Osteocyte (in vitro differentiated cells): ENCODE results near the gene TTLL4. TPM values are rescaled to one million over a fixed set of nuclear protein-coding genes. Genes with fewer than 3 reads are reported as not detected.
A peak's percentile ranks its signal among the peaks of the same experiment; 100 is the strongest.
"Not testable (repeated sequence)": the region's sequence is repeated elsewhere in the genome, so short reads cannot be mapped to it uniquely, and the experiment has no call there.

Experiments
- DNase-seq: peaks from one replicate; pipeline ENCODE4 v3.0.0; 2021; ENCODE audit warnings: mixed read lengths; ENCODE audit not compliant: unreplicated experiment; ENCODE audit errors: extremely low spot score
- H3K27ac Mint-ChIP-seq: one replicate; pipeline ENCODE4 v1.8.0; 2021; ENCODE audit warnings: mild to moderate bottlenecking, mixed read lengths; ENCODE audit not compliant: unreplicated experiment
- H3K27me3 Mint-ChIP-seq: one replicate; pipeline ENCODE4 v1.8.0; 2021; ENCODE audit warnings: mixed read lengths; ENCODE audit not compliant: unreplicated experiment
- H3K36me3 Mint-ChIP-seq: one replicate; pipeline ENCODE4 v1.8.0; 2021; ENCODE audit warnings: mixed read lengths; ENCODE audit not compliant: unreplicated experiment
- H3K4me1 Mint-ChIP-seq: one replicate; pipeline ENCODE4 v1.8.0; 2021; ENCODE audit warnings: mixed read lengths; ENCODE audit not compliant: unreplicated experiment
- H3K4me3 Mint-ChIP-seq: one replicate; pipeline ENCODE4 v1.8.0; 2021; ENCODE audit warnings: mild to moderate bottlenecking, moderate library complexity, mixed read lengths; ENCODE audit not compliant: unreplicated experiment
- H3K9me3 Mint-ChIP-seq: one replicate; pipeline ENCODE4 v1.8.0; 2021; ENCODE audit warnings: mixed read lengths; ENCODE audit not compliant: unreplicated experiment
- total RNA-seq: library from RNA; stranded (reverse); gene quantifications from 2 replicates; pipeline ENCODE4 v1.2.1, GENCODE V29; 2021
- TF ChIP-seq, protein P1 (sequence below): fragments of 200-600 bp; sonication (generic); IDR thresholded peaks from 2 replicates; pipeline ENCODE4 v1.5.0; 2021; ENCODE audit warnings: antibody characterized with exemption, mild to moderate bottlenecking, moderate library complexity

Gene TTLL4
- total RNA-seq, 1 donor from 2014 or later: 28.6 TPM

DNA sequence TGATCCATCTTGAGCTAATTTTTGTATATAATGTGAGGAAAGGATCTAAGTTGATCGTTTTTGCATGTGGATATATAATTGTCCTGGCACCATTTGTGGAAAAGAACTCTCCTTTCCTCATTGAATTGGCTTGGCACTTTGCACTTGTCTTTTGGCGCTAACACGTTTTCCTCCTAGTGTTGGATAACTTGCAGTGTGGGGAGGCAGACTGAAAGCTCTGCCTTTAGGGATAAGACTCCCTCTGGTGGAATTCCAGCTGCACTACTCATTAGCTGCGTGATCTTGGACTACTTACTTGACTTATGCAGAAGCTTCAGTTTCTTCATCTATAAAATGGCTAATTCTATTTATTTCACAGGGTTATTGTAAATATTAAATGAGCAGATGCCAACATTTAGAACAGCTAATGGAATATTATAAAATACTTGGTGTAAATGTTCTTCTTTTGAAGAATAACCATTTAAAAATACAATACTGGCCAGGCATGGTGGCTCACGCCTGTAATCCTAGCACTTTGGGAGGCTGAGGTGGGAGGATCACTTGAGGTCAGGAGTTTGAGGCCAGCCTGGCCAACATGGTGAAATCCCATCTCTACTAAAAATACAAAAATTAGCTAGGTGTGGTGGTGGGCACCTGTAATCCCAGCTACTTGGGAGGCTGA is 23.1 kb upstream of the TTLL4 start:
- peaks cover 36% of the 10 kb centered on the region for H3K36me3 Mint-ChIP-seq
- not testable (repeated sequence) for DNase-seq, H3K4me1 Mint-ChIP-seq, H3K27me3 Mint-ChIP-seq, H3K4me3 Mint-ChIP-seq, H3K9me3 Mint-ChIP-seq, H3K27ac Mint-ChIP-seq
- TF ChIP-seq, protein P1, sequence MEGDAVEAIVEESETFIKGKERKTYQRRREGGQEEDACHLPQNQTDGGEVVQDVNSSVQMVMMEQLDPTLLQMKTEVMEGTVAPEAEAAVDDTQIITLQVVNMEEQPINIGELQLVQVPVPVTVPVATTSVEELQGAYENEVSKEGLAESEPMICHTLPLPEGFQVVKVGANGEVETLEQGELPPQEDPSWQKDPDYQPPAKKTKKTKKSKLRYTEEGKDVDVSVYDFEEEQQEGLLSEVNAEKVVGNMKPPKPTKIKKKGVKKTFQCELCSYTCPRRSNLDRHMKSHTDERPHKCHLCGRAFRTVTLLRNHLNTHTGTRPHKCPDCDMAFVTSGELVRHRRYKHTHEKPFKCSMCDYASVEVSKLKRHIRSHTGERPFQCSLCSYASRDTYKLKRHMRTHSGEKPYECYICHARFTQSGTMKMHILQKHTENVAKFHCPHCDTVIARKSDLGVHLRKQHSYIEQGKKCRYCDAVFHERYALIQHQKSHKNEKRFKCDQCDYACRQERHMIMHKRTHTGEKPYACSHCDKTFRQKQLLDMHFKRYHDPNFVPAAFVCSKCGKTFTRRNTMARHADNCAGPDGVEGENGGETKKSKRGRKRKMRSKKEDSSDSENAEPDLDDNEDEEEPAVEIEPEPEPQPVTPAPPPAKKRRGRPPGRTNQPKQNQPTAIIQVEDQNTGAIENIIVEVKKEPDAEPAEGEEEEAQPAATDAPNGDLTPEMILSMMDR: peak; percentile 87

DNA sequence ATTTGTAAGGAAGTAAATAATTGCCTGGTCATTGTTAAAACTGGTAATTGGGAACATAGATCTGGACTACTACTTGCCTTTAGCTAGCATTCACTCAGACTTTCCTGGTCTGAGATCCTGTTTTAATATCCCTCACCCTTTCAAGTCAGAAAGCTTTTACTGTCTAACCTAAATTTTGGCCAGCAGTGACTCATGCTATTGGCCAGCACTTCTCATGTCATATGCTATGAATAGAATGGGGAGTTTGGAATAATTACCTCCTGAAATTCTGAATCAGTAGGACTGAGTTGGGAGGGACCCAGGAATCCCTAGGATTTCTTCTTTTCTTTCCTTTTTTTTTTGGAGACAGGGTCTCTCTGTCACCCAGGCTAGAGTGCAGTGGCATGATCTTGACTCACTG is 19.4 kb upstream of the TTLL4 start:
- DNase-seq: no peak
- Mint-ChIP-seq H3K4me3 (no peak overlapping the region), H3K4me1 (peaks cover 6% of the 10 kb centered on the region), H3K9me3 (no peaks in the 10 kb centered on the region), H3K27me3 (no peaks in the 10 kb centered on the region), H3K27ac (no peak overlapping the region), H3K36me3 (peaks cover 38% of the 10 kb centered on the region)
- TF ChIP-seq, protein P1: no peak

DNA sequence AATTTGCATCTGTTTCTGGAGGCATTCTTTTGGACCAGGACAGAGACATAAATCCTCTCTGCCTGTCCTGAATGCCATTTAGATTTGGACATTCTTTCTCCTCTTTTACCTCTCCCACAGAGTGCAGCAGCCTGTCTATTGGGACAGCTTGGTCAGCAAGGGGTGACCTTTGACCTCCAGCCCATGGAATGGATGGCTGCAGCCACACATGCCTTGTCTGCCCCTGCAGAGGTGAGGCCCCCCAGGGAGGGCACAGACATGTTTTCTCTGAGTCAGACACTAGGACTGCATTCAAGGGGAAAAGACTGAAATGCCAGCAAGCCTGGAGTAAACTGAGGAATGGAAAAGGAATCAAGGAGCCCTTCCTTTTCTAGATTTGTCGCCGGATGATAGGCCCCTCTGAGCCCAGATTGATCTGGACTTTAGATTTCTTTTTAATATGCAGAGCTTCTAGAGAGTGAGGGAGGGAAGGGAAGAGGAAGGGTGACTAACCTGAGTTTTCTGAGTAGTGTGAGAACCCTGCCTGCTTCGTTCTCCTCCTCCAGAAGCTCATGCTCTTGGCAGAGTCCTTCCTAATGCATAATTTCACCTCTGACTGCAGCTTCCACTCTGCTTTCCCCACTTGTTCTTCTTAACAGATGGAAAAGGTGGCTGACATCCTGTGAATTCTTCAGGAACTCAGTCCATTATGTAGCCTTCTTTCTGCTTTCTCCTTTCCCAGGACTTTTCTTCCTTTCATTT is 16.1 kb upstream of the TTLL4 start:
- no peak for DNase-seq
- TF ChIP-seq, protein P1: no peak
- H3K4me1 Mint-ChIP-seq: peaks cover 6% of the 10 kb centered on the region
- no peaks in the 10 kb centered on the region for H3K9me3 Mint-ChIP-seq
- H3K36me3 Mint-ChIP-seq: peaks cover 49% of the 10 kb centered on the region
- peak overlapping the region; percentile 40 for H3K27ac Mint-ChIP-seq
- no peak overlapping the region for H3K4me3 Mint-ChIP-seq
- H3K27me3 Mint-ChIP-seq: no peaks in the 10 kb centered on the region

- H3K27ac Mint-ChIP-seq: no peak overlapping the region
- peaks cover 32% of the 10 kb centered on the region for H3K36me3 Mint-ChIP-seq
Observed at GRCh38 chr2:218698885-218699284, 11.8 kb upstream of the TTLL4 start.

DNA sequence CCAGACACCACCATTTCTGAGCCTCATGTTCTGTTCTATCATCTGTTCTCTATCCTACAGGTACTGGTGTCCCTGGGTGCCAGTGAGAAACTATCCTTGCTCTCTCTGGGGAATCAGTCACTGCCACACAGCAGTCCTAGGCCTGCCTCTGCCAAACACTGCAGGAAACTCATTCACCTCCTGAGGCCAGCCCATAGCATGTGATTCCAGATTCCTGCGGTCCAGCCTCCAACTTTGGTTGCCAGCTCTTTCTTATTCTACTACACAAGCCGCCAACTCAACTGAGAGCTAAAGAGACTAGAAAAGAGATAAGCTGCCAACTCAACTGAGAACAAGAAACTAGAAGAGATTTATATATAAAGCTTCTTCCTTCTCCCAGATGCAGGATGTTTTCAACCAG is 8.8 kb upstream of the TTLL4 start:
- no peaks in the 10 kb centered on the region for H3K9me3 Mint-ChIP-seq
- H3K36me3 Mint-ChIP-seq: peaks cover 29% of the 10 kb centered on the region
- H3K4me3 Mint-ChIP-seq: no peak overlapping the region
- no peaks in the 10 kb centered on the region for H3K4me1 Mint-ChIP-seq
- TF ChIP-seq, protein P1: no peak
- DNase-seq: no peak
- H3K27me3 Mint-ChIP-seq: no peaks in the 10 kb centered on the region
- no peak overlapping the region for H3K27ac Mint-ChIP-seq

More at GRCh38 chr2:218698885-218699284, 11.8 kb upstream of the TTLL4 start:
- H3K27me3 Mint-ChIP-seq: no peaks in the 10 kb centered on the region
- TF ChIP-seq, protein P1: no peak
- peaks cover 6% of the 10 kb centered on the region for H3K4me1 Mint-ChIP-seq
- no peaks in the 10 kb centered on the region for H3K9me3 Mint-ChIP-seq
- no peak overlapping the region for H3K4me3 Mint-ChIP-seq
- DNase-seq: no peak
